H9 (cell line): ENCODE measurements around the gene GPRC5A. TPM values are rescaled to one million over a fixed set of nuclear protein-coding genes. Genes with fewer than 3 reads are reported as not detected.

Experiments
- DNase-seq: peaks from one replicate; pipeline ENCODE4 v3.0.0-alpha.2; 2017
- H2AFZ ChIP-seq: one replicate; pipeline ENCODE4 v1.6.1; 2013; ENCODE audit warnings: mild to moderate bottlenecking, low read length, control low read depth, moderate library complexity
- H2AK5ac ChIP-seq: 2 replicates; pipeline ENCODE4 v1.6.1; 2013; ENCODE audit warnings: low read length, control low read depth, mixed read lengths; ENCODE audit not compliant: insufficient read length
- H2BK120ac ChIP-seq: one replicate; pipeline ENCODE4 v1.6.1; 2013; ENCODE audit warnings: low read depth, mild to moderate bottlenecking, low read length, control low read depth, inconsistent platforms; ENCODE audit not compliant: poor library complexity, severe bottlenecking
- H2BK12ac ChIP-seq: 2 replicates; pipeline ENCODE4 v1.6.1; 2013; ENCODE audit warnings: low read length, control low read depth, mixed read lengths, low read depth; ENCODE audit not compliant: insufficient read length
- H2BK15ac ChIP-seq: 2 replicates; pipeline ENCODE4 v1.6.1; 2013; ENCODE audit warnings: low read depth, low read length, control low read depth
- H2BK20ac ChIP-seq: one replicate; pipeline ENCODE4 v1.6.1; 2013; ENCODE audit warnings: low read depth, mild to moderate bottlenecking, low read length, control low read depth, inconsistent platforms; ENCODE audit not compliant: poor library complexity, severe bottlenecking
- H2BK5ac ChIP-seq: 2 replicates; pipeline ENCODE4 v1.6.1; 2013; ENCODE audit warnings: low read length, control low read depth, mixed read lengths; ENCODE audit not compliant: insufficient read length
- H3K14ac ChIP-seq: 2 replicates; pipeline ENCODE4 v1.6.1; 2013; ENCODE audit warnings: low read length, control low read depth; ENCODE audit not compliant: insufficient read depth
- H3K18ac ChIP-seq: 2 replicates; pipeline ENCODE4 v1.6.1; 2013; ENCODE audit warnings: low read depth, mild to moderate bottlenecking, mixed read lengths, low read length, control low read depth; ENCODE audit not compliant: insufficient read length
- H3K23ac ChIP-seq: 2 replicates; pipeline ENCODE4 v1.6.1; 2013; ENCODE audit warnings: low read length, control low read depth, mixed read lengths, low read depth; ENCODE audit not compliant: insufficient read length
- H3K23me2 ChIP-seq: 2 replicates; pipeline ENCODE4 v1.6.1; 2013; ENCODE audit warnings: low read depth, mild to moderate bottlenecking, mixed read lengths, low read length, control low read depth; ENCODE audit not compliant: insufficient read length, poor library complexity, severe bottlenecking
- H3K27ac ChIP-seq: 2 replicates; pipeline ENCODE4 v1.5.1; 2013; ENCODE audit warnings: low read length, control low read depth, mixed read lengths, low read depth; ENCODE audit not compliant: insufficient read length
- H3K27me3 ChIP-seq: 2 replicates; pipeline ENCODE4 v1.6.1; 2013; ENCODE audit warnings: low read length, control low read depth, inconsistent platforms; ENCODE audit not compliant: insufficient read depth
- H3K4ac ChIP-seq: 2 replicates; pipeline ENCODE4 v1.6.1; 2013; ENCODE audit warnings: low read depth, mild to moderate bottlenecking, control low read depth, inconsistent platforms, low read length, moderate library complexity
- H3K4me1 ChIP-seq: 2 replicates; pipeline ENCODE4 v1.6.1; 2013; ENCODE audit warnings: low read length, control low read depth, inconsistent platforms; ENCODE audit not compliant: insufficient read depth
- H3K4me2 ChIP-seq: 2 replicates; pipeline ENCODE4 v1.6.1; 2013; ENCODE audit warnings: low read length, control low read depth, mixed read lengths; ENCODE audit not compliant: insufficient read length, insufficient read depth
- H3K56ac ChIP-seq: 2 replicates; pipeline ENCODE4 v1.6.1; 2013; ENCODE audit warnings: low read depth, mild to moderate bottlenecking, mixed read lengths, low read length, control low read depth; ENCODE audit not compliant: insufficient read length
- H3K79me1 ChIP-seq: 2 replicates; pipeline ENCODE4 v1.6.1; 2013; ENCODE audit warnings: low read depth, mild to moderate bottlenecking, moderate library complexity, low read length, control low read depth, inconsistent platforms; ENCODE audit not compliant: insufficient read depth, poor library complexity, severe bottlenecking
- H3K79me2 ChIP-seq: 2 replicates; pipeline ENCODE4 v1.6.1; 2013; ENCODE audit warnings: low read length, control low read depth, inconsistent platforms; ENCODE audit not compliant: insufficient read depth
- H3K9ac ChIP-seq: 2 replicates; pipeline ENCODE4 v1.6.1; 2013; ENCODE audit warnings: low read length, control low read depth, mixed read lengths; ENCODE audit not compliant: insufficient read length; ENCODE audit errors: extremely low read depth
- H3K9me3 ChIP-seq: one replicate; pipeline ENCODE4 v1.6.1; 2013; ENCODE audit warnings: low read depth, low read length, inconsistent platforms; ENCODE audit not compliant: control insufficient read depth
- H3T11ph ChIP-seq: one replicate; pipeline ENCODE4 v1.6.1; 2013; ENCODE audit warnings: mild to moderate bottlenecking, low read length, control low read depth, inconsistent platforms
- H4K20me1 ChIP-seq: one replicate; pipeline ENCODE4 v1.6.1; 2013; ENCODE audit not compliant: control insufficient read depth, insufficient read length, insufficient read depth
- H4K5ac ChIP-seq: 2 replicates; pipeline ENCODE4 v1.6.1; 2013; ENCODE audit warnings: low read depth, mild to moderate bottlenecking, mixed read lengths, low read length, control low read depth; ENCODE audit not compliant: insufficient read length
- H4K8ac ChIP-seq: replicated peaks from 2 replicates; pipeline ENCODE4 v1.6.1; 2013; ENCODE audit warnings: low read length, control low read depth, mixed read lengths, low read depth; ENCODE audit not compliant: insufficient read length
- H4K91ac ChIP-seq: 2 replicates; pipeline ENCODE4 v1.6.1; 2013; ENCODE audit warnings: low read depth, mild to moderate bottlenecking, moderate library complexity, mixed read lengths, low read length, control low read depth; ENCODE audit not compliant: insufficient read length
- H3K27ac Mint-ChIP-seq, 3 experiments: 2 replicates in 2 of 3; 3 replicates in 1 of 3; pipeline ENCODE4 v1.8.0; 2020 to 2021; ENCODE audit warnings: mixed read lengths in 3 of 3, mild to moderate bottlenecking in 1 of 3, moderate library complexity in 1 of 3
- H3K27me3 Mint-ChIP-seq: 2 replicates; pipeline ENCODE4 v1.8.0; 2021; ENCODE audit warnings: low read depth, mild to moderate bottlenecking, moderate library complexity, mixed read lengths
- H3K36me3 Mint-ChIP-seq, 3 experiments: 2 replicates in 2 of 3; 3 replicates in 1 of 3; pipeline ENCODE4 v1.8.0; 2020 to 2021; ENCODE audit warnings: low read depth in 3 of 3, mixed read lengths in 3 of 3; ENCODE audit not compliant: insufficient read depth in 1 of 3
- H3K4me1 Mint-ChIP-seq, 2 experiments: 2 replicates each; pipeline ENCODE4 v1.8.0; 2020; ENCODE audit warnings: mixed read lengths in 2 of 2
- H3K4me3 Mint-ChIP-seq, 2 experiments: 2 replicates in 1 of 2; 3 replicates in 1 of 2; pipeline ENCODE4 v1.8.0; 2020 to 2021; ENCODE audit warnings: mild to moderate bottlenecking in 2 of 2, mixed read lengths in 2 of 2, moderate library complexity in 1 of 2
- H3K9me3 Mint-ChIP-seq, 2 experiments: 2 replicates in 1 of 2; 3 replicates in 1 of 2; pipeline ENCODE4 v1.8.0; 2020; ENCODE audit warnings: mild to moderate bottlenecking in 2 of 2, mixed read lengths in 2 of 2, moderate library complexity in 1 of 2
- CTCF ChIP-seq: fragments of 200-600 bp; sonication (generic); conservative IDR thresholded peaks from 3 replicates; pipeline ENCODE4 v1.8.0; 2021; ENCODE audit warnings: antibody characterized with exemption, mild to moderate bottlenecking
- WGBS: extraction: QIAGEN DNeasy Blood & Tissue Kit; methylation state at CpG from one replicate; pipeline ENCODE4 v1.1.7; 2013; ENCODE audit warnings: missing lambda C conversion rate, low lambda C conversion rate, mixed read lengths; ENCODE audit not compliant: insufficient read length; ENCODE audit errors: extremely low coverage; 5-methylcytosine and 5-hydroxymethylcytosine counted together
- total RNA-seq: library from RNA; stranded (reverse); gene quantifications from 2 replicates; pipeline ENCODE4 v1.2.1, GENCODE V29; 2021

The GPRC5A gene
- total RNA-seq, 1 experiment from 2014 or later: 0.09 TPM

GRCh38 chr12:12909228-12909994 is 18.0 kb downstream of the GPRC5A start:
- Histone ChIP-seq H3K4me2 (no peak overlapping the region), H3K79me2 (no peaks in the 10 kb centered on the region), H3K79me1 (no peaks in the 10 kb centered on the region), H3K9ac (no peak overlapping the region), H3K56ac (no peak overlapping the region), H4K91ac (no peak overlapping the region), H2BK20ac (no peak overlapping the region), H3K4me1 (no peaks in the 10 kb centered on the region), H3K4ac (no peak overlapping the region), H3K27ac (no peak overlapping the region), H3K27me3 (no peaks in the 10 kb centered on the region; the same call in 1 of the 2 replicates), H2BK5ac (no peak overlapping the region), H4K20me1 (no peaks in the 10 kb centered on the region), H3K23ac (no peak overlapping the region), H3K9me3 (no peaks in the 10 kb centered on the region), H3T11ph (no peak overlapping the region), H2BK120ac (no peak overlapping the region), H2AK5ac (no peak overlapping the region), H4K8ac (no peak overlapping the region), H2BK15ac (no peak overlapping the region), H2BK12ac (no peak overlapping the region), H3K18ac (no peak overlapping the region), H3K23me2 (no peaks in the 10 kb centered on the region), H2AFZ (no peak overlapping the region), H4K5ac (no peak overlapping the region), H3K14ac (no peak overlapping the region)
- no peak overlapping the region for H3K27ac Mint-ChIP-seq
- no peak overlapping the region for H3K4me3 Mint-ChIP-seq
- peaks cover 8 to 13% of the 10 kb centered on the region in 2 experiments for H3K4me1 Mint-ChIP-seq
- H3K9me3 Mint-ChIP-seq: no peaks in the 10 kb centered on the region
- no CpG with 5 or more reads among the region's 4 CpGs for WGBS
- H3K27me3 Mint-ChIP-seq: no peaks in the 10 kb centered on the region; the same call in none of the 2 replicates
- no peaks in the 10 kb centered on the region for H3K36me3 Mint-ChIP-seq
- DNase-seq: no peak
- TF ChIP-seq CTCF: no peak
